Measurements from ENCODE around the gene PRAC2.

PRAC2 gene

GRCh38 chr17:48720266-48721008, 2.5 kb upstream of the PRAC2 start:
- no peak for DNase-seq (ENCODE audit: low read depth, low spot score)

GRCh38 chr17:48721009-48721402, 2.0 kb upstream of the PRAC2 start:
- DNase-seq (ENCODE audit: low read depth, low spot score) = no peak

GRCh38 chr17:48722201-48722907, 631 bp upstream of the PRAC2 start, which contains the start of gene PRAC1:
Gene PRAC1, minus strand, starts transcription at chr17:48722518. Its CDS starts 126 bp downstream, at chr17:48722392.
- no peak for DNase-seq (ENCODE audit: low read depth, low spot score)

GRCh38 chr17:48723423-48724250, 652 bp downstream of the PRAC2 start:
- DNase-seq (ENCODE audit: low read depth, low spot score) = no peak

- no peak for DNase-seq (ENCODE audit: low read depth, low spot score)
Measured at GRCh38 chr17:48724251-48725003, 1.4 kb downstream of the PRAC2 start.

GRCh38 chr17:48725004-48725287, 2.0 kb downstream of the PRAC2 start:
- DNase-seq (ENCODE audit: low read depth, low spot score) = no peak

GRCh38 chr17:48725288-48726064, 2.5 kb downstream of the PRAC2 start:
- DNase-seq (ENCODE audit: low read depth, low spot score) = no peak

GRCh38 chr17:48726114-48726915, 3.3 kb downstream of the PRAC2 start:
- no peak for DNase-seq (ENCODE audit: low read depth, low spot score)

- no peak for DNase-seq (ENCODE audit: low read depth, low spot score)
Measured at GRCh38 chr17:48726916-48727286, 3.9 kb downstream of the PRAC2 start.

GRCh38 chr17:48727415-48728175, 4.6 kb downstream of the PRAC2 start:
- DNase-seq (ENCODE audit: low read depth, low spot score) = no peak

- no peak for DNase-seq (ENCODE audit: low read depth, low spot score)
Measured at GRCh38 chr17:48728232-48729231, 5.5 kb downstream of the PRAC2 start, which contains the start of gene HOXB13. Gene HOXB13, minus strand, starts transcription at chr17:48728750. Its CDS starts 157 bp downstream, at chr17:48728593.

- no peak for DNase-seq (ENCODE audit: low read depth, low spot score)
Measured at GRCh38 chr17:48729335-48730239, 6.6 kb downstream of the PRAC2 start.

- DNase-seq (ENCODE audit: low read depth, low spot score) = no peak
Measured at GRCh38 chr17:48730240-48730550, 7.2 kb downstream of the PRAC2 start.

- DNase-seq (ENCODE audit: low read depth, low spot score) = no peak
Measured at GRCh38 chr17:48731355-48731754, 8.4 kb downstream of the PRAC2 start.

- DNase-seq (ENCODE audit: low read depth, low spot score) = no peak
Measured at GRCh38 chr17:48732688-48733629, 10.0 kb downstream of the PRAC2 start.
